Tibial nerve (tissue), 4 donors: ENCODE measurements around the gene BNC2. TPM values are rescaled to one million over a fixed set of nuclear protein-coding genes. Genes with fewer than 3 reads are reported as not detected.

Experiments used
- DNase-seq, 2 donors: peaks; one replicate each; pipeline ENCODE4 v3.0.0-alpha.2; 2019; ENCODE audit warnings: low spot score in 2 of 2
- H3K27ac ChIP-seq, 4 donors: fragments of 200-600 bp; sonication (generic) in 3 of 4; one replicate each; pipeline ENCODE4 v1.5.1; 2017 to 2019; ENCODE audit warnings: mild to moderate bottlenecking in 1 of 4
- H3K27me3 ChIP-seq, 2 donors: fragments of 200-600 bp; sonication (generic) in 1 of 2; one replicate each; pipeline versions ENCODE4 v1.5.1 to v1.6.0; 2017 to 2019
- H3K36me3 ChIP-seq, 3 donors: fragments of 200-600 bp; sonication (generic); one replicate each; pipeline ENCODE4 v1.5.1; 2018 to 2019
- H3K4me1 ChIP-seq, 4 donors: fragments of 200-600 bp; sonication (generic) in 3 of 4; one replicate each; pipeline ENCODE4 v1.5.1; 2017 to 2019
- H3K4me3 ChIP-seq, 4 donors: fragments of 200-600 bp; sonication (generic) in 3 of 4; one replicate each; pipeline ENCODE4 v1.5.1; 2017 to 2019; ENCODE audit warnings: mild to moderate bottlenecking in 1 of 4, moderate library complexity in 1 of 4
- H3K9me3 ChIP-seq, 4 donors: fragments of 200-600 bp; sonication (generic) in 3 of 4; one replicate each; pipeline ENCODE4 v1.5.1; 2017 to 2019
- CTCF ChIP-seq, 5 experiments: fragments of 200-600 bp in 3 of 5; fragments of 450-650 bp in 2 of 5; sonication (generic) in 3 of 5; IDR thresholded peaks; one replicate each; pipeline ENCODE4 v1.5.1; 2016 to 2019; ENCODE audit warnings: antibody characterized with exemption in 5 of 5, mild to moderate bottlenecking in 3 of 5, moderate library complexity in 2 of 5
- EP300 ChIP-seq, 2 donors: sonication (generic); formaldehyde crosslinking; IDR thresholded peaks; one replicate each; pipeline ENCODE4 v1.6.1; 2017; ENCODE audit warnings: antibody characterized with exemption in 2 of 2, mild to moderate bottlenecking in 1 of 2
- POLR2A ChIP-seq, 2 donors: fragments of 450-650 bp; IDR thresholded peaks; one replicate each; pipeline ENCODE4 v1.6.1; 2017; ENCODE audit warnings: antibody characterized with exemption in 2 of 2, mild to moderate bottlenecking in 2 of 2, moderate library complexity in 2 of 2
- WGBS, 2 donors: methylation state at CpG; one replicate each; pipeline ENCODE4 v1.1.5; 2018; 5-methylcytosine and 5-hydroxymethylcytosine counted together
- total RNA-seq, 4 donors: library from RNA; depleted of rRNA; stranded (reverse); fragments of >200 nt; gene quantifications; one replicate each; pipeline ENCODE4 v1.1.0, GENCODE V29; 2016

The BNC2 gene
- total RNA-seq, 4 donors from 2014 or later = 69.9 to 89.6 (median 88.4) TPM

GRCh38 chr9:16485575-16486321 is 384.7 kb downstream of the BNC2 start:
- no peaks in the 10 kb centered on the region for H3K27me3 ChIP-seq
- no peaks in the 10 kb centered on the region for H3K9me3 ChIP-seq
- no peak for DNase-seq
- H3K4me1 ChIP-seq = peaks cover 0 to 24% (median 0%) of the 10 kb centered on the region in 4 donors
- no peak overlapping the region for H3K4me3 ChIP-seq
- 74 to 79% methylated on average over 6 of the region's 6 CpGs for WGBS, 2 donors
- no peak overlapping the region for H3K27ac ChIP-seq
- no peaks in the 10 kb centered on the region for H3K36me3 ChIP-seq
- TF ChIP-seq POLR2A (IDR thresholded peaks at IDR 0.05) (no peak), CTCF (IDR thresholded peaks at IDR 0.05) (no peak), EP300 (IDR thresholded peaks at IDR 0.05) (no peak)

GRCh38 chr9:16485160-16485559 is 385.3 kb downstream of the BNC2 start:
- 74 to 79% methylated on average over 3 of the region's 3 CpGs for WGBS, 2 donors
- Histone ChIP-seq H3K27ac (no peak overlapping the region), H3K36me3 (no peaks in the 10 kb centered on the region), H3K4me1 (peaks cover 0 to 24% (median 0%) of the 10 kb centered on the region in 4 donors), H3K9me3 (no peaks in the 10 kb centered on the region), H3K27me3 (no peaks in the 10 kb centered on the region), H3K4me3 (no peak overlapping the region)
- DNase-seq = no peak
- TF ChIP-seq CTCF (IDR thresholded peaks at IDR 0.05) = no peak
- TF ChIP-seq POLR2A (IDR thresholded peaks at IDR 0.05) = no peak
- TF ChIP-seq EP300 (IDR thresholded peaks at IDR 0.05) = no peak

GRCh38 chr9:16484744-16485143 is 385.7 kb downstream of the BNC2 start:
- Histone ChIP-seq H3K9me3 (no peaks in the 10 kb centered on the region), H3K4me3 (no peak overlapping the region), H3K4me1 (peaks cover 0 to 24% (median 0%) of the 10 kb centered on the region in 4 donors), H3K27me3 (no peaks in the 10 kb centered on the region), H3K27ac (no peak overlapping the region), H3K36me3 (no peaks in the 10 kb centered on the region)
- 62 to 77% methylated on average over 2 of the region's 2 CpGs for WGBS, 2 donors
- no peak for DNase-seq
- TF ChIP-seq EP300 (IDR thresholded peaks at IDR 0.05) (no peak), CTCF (IDR thresholded peaks at IDR 0.05) (no peak), POLR2A (IDR thresholded peaks at IDR 0.05) (no peak)

- WGBS, 2 donors = 51 to 56% methylated on average over 5 of the region's 5 CpGs
- H3K9me3 ChIP-seq = no peaks in the 10 kb centered on the region
Measured at GRCh38 chr9:16484180-16484579, 386.3 kb downstream of the BNC2 start.

More at GRCh38 chr9:16484180-16484579, 386.3 kb downstream of the BNC2 start:
- no peaks in the 10 kb centered on the region for H3K36me3 ChIP-seq
- H3K27ac ChIP-seq = no peak overlapping the region
- no peaks in the 10 kb centered on the region for H3K27me3 ChIP-seq
- no peak for DNase-seq
- no peak for TF ChIP-seq EP300 (IDR thresholded peaks at IDR 0.05)
- no peak for TF ChIP-seq POLR2A (IDR thresholded peaks at IDR 0.05)
- TF ChIP-seq CTCF (IDR thresholded peaks at IDR 0.05) = no peak
- H3K4me3 ChIP-seq = no peak overlapping the region
- H3K4me1 ChIP-seq = peaks cover 0 to 24% (median 0%) of the 10 kb centered on the region in 4 donors
